Stimulated activated naive CD8-positive, alpha-beta T cell treated with anti-CD3 and anti-CD28 coated beads, Interleukin-15, Interleukin-2, amounts not matched to agents 100 U/mL and 50 U/mL, for 24 hours (primary cell): ENCODE measurements around the gene FYB1.

Experiments
- ATAC-seq: fragments of 150-1000 bp; cut with Tn5 transposase; one replicate; pipeline ENCODE4 v1.10.0; 2021
- DNase-seq: peaks from one replicate; pipeline ENCODE4 v3.0.0; 2021

The FYB1 gene

GRCh38 chr5:39159811-39160490, 59.4 kb downstream of the FYB1 start:
- no peak for ATAC-seq

GRCh38 chr5:39158786-39159185, 60.6 kb downstream of the FYB1 start:
- DNase-seq (no peak), ATAC-seq (no peak)

More at GRCh38 chr5:39159811-39160490, 59.4 kb downstream of the FYB1 start:
- no peak for DNase-seq

- ATAC-seq = no peak
- DNase-seq = no peak
Observed at GRCh38 chr5:39158127-39158593, 61.2 kb downstream of the FYB1 start.

GRCh38 chr5:39157701-39158100, 61.7 kb downstream of the FYB1 start:
- DNase-seq = no peak
- ATAC-seq = no peak

- peak; percentile 55 for ATAC-seq
Observed at GRCh38 chr5:39156082-39156481, 63.3 kb downstream of the FYB1 start.

GRCh38 chr5:39151745-39152144, 67.6 kb downstream of the FYB1 start:
- no peak for DNase-seq
- ATAC-seq = no peak

More at GRCh38 chr5:39156082-39156481, 63.3 kb downstream of the FYB1 start:
- DNase-seq = no peak

GRCh38 chr5:39149966-39150365, 69.4 kb downstream of the FYB1 start:
- DNase-seq = no peak
- ATAC-seq = no peak

- ATAC-seq = no peak
- DNase-seq = no peak
Observed at GRCh38 chr5:39148983-39149534, 70.3 kb downstream of the FYB1 start.

- ATAC-seq (no peak), DNase-seq (no peak)
Observed at GRCh38 chr5:39146831-39147540, 72.4 kb downstream of the FYB1 start.

GRCh38 chr5:39143151-39143860, 76.1 kb downstream of the FYB1 start:
- DNase-seq (no peak), ATAC-seq (no peak)

GRCh38 chr5:39140558-39141168, 78.7 kb downstream of the FYB1 start:
- DNase-seq (no peak), ATAC-seq (no peak)

- DNase-seq (no peak), ATAC-seq (peak; percentile 69)
Observed at GRCh38 chr5:39138892-39139291, 80.5 kb downstream of the FYB1 start.

- DNase-seq (no peak), ATAC-seq (peak; percentile 67)
Observed at GRCh38 chr5:39137819-39138451, 81.4 kb downstream of the FYB1 start.

- no peak for DNase-seq
- no peak for ATAC-seq
Observed at GRCh38 chr5:39137391-39137790, 82.0 kb downstream of the FYB1 start.

GRCh38 chr5:39132792-39133191, 86.6 kb downstream of the FYB1 start:
- DNase-seq = no peak
- ATAC-seq = no peak

- DNase-seq (no peak), ATAC-seq (no peak)
Observed at GRCh38 chr5:39132128-39132447, 87.3 kb downstream of the FYB1 start.

- ATAC-seq (no peak), DNase-seq (no peak)
Observed at GRCh38 chr5:39131210-39132127, 87.9 kb downstream of the FYB1 start.

- no peak for ATAC-seq
Observed at GRCh38 chr5:39130716-39131115, 88.6 kb downstream of the FYB1 start.

GRCh38 chr5:39121922-39122321, 97.4 kb downstream of the FYB1 start:
- no peak for DNase-seq
- ATAC-seq = no peak

More at GRCh38 chr5:39130716-39131115, 88.6 kb downstream of the FYB1 start:
- DNase-seq = no peak

- no peak for ATAC-seq
Observed at GRCh38 chr5:39121315-39121714, 98.0 kb downstream of the FYB1 start.

GRCh38 chr5:39120052-39120420, 99.3 kb downstream of the FYB1 start:
- DNase-seq (no peak), ATAC-seq (no peak)

More at GRCh38 chr5:39121315-39121714, 98.0 kb downstream of the FYB1 start:
- DNase-seq = no peak
